K562 (cell line): ENCODE results near the gene CAPZA1. TPM values are rescaled to one million over a fixed set of nuclear protein-coding genes. Genes with fewer than 3 reads are reported as not detected.

Experiments used
- CUX1 ChIP-seq: fragments of 200-800 bp; sonication (Bioruptor generic); IDR thresholded peaks from 2 replicates; pipeline ENCODE4 v1.6.1; 2016; ENCODE audit warnings: missing genetic modification characterization, missing compliant biosample characterization
- E2F1 ChIP-seq: sonication (generic); formaldehyde crosslinking; IDR thresholded peaks from 2 replicates; pipeline ENCODE4 v1.8.1; 2023; ENCODE audit warnings: mild to moderate bottlenecking, missing genetic modification reagents, moderate library complexity
- ERF ChIP-seq: fragments of 450-650 bp; formaldehyde crosslinking; IDR thresholded peaks from 2 replicates; pipeline ENCODE4 v1.4.0; 2020; ENCODE audit warnings: mild to moderate bottlenecking, mixed read lengths
- ETS1 ChIP-seq: conservative IDR thresholded peaks from 2 replicates; pipeline ENCODE4 v1.6.1; 2011; ENCODE audit warnings: low read depth, mild to moderate bottlenecking, low read length; ENCODE audit not compliant: control insufficient read depth
- HMG20B ChIP-seq: fragments of 250-450 bp; sonication (Bioruptor Pico); IDR thresholded peaks from 2 replicates; pipeline ENCODE4 v1.5.0; 2021; ENCODE audit warnings: mild to moderate bottlenecking
- L3MBTL2 ChIP-seq: fragments of 450-650 bp; IDR thresholded peaks from 2 replicates; pipeline ENCODE4 v1.6.1; 2016; ENCODE audit warnings: mild to moderate bottlenecking, moderate library complexity
- MCM2 ChIP-seq: fragments of 450-650 bp; IDR thresholded peaks from 2 replicates; pipeline ENCODE4 v1.6.1; 2017; ENCODE audit warnings: low read depth, mild to moderate bottlenecking
- NEUROD1 ChIP-seq: fragments of 150-350 bp; IDR thresholded peaks from 2 replicates; pipeline ENCODE4 v1.6.1; 2014; ENCODE audit warnings: borderline replicate concordance, low read length, low read depth; ENCODE audit not compliant: partially characterized antibody
- RREB1 ChIP-seq: fragments of 250-450 bp; sonication (Bioruptor Pico); IDR thresholded peaks from 2 replicates; pipeline ENCODE4 v1.4.0; 2020
- SP1 ChIP-seq: sonication (generic); formaldehyde crosslinking; IDR thresholded peaks from 2 replicates; pipeline ENCODE4 v1.8.1; 2022; ENCODE audit warnings: mild to moderate bottlenecking, missing genetic modification reagents
- TBL1XR1 ChIP-seq, 2 experiments: IDR thresholded peaks; 2 replicates each; pipeline ENCODE4 v1.6.1; 2012; ENCODE audit warnings: improper control_type of control experiment in 2 of 2, low read length in 2 of 2, mild to moderate bottlenecking in 1 of 2
- TCF3 ChIP-seq: sonication (generic); formaldehyde crosslinking; IDR thresholded peaks from 2 replicates; pipeline ENCODE4 v1.4.0; 2020; ENCODE audit warnings: mild to moderate bottlenecking, missing genetic modification reagents
- TSC22D4 ChIP-seq: fragments of 450-650 bp; IDR thresholded peaks from 2 replicates; pipeline ENCODE4 v1.6.1; 2016; ENCODE audit warnings: missing genetic modification characterization, missing biosample characterization, control low read depth
- XRCC4 ChIP-seq: IDR thresholded peaks from one replicate; pipeline ENCODE4 v1.6.1; 2011; ENCODE audit not compliant: insufficient read depth, insufficient read length; ENCODE audit errors: extremely low read depth
- polyA plus RNA-seq, 8 experiments: library from polyadenylated mRNA; depleted of rRNA in 4 of 8; stranded (reverse) in 5 of 8; unstranded in 3 of 8; fragments of >200 nt; fragmentation: Nextera tagmentation in 2 of 8; fragmentation: Illumina TruSeq in 1 of 8; extraction: Ambion mirVana in 2 of 8; extraction: Trizol in 1 of 8; gene quantifications; 2 replicates each; pipeline versions ENCODE4 v1.2.1 to v1.2.3, GENCODE V29; 2011 to 2014; ENCODE audit warnings: inconsistent platforms in 1 of 8, missing spikeins in 1 of 8
- total RNA-seq, 7 experiments: library from RNA; depleted of rRNA in 6 of 7; stranded (reverse); fragments of >200 nt in 6 of 7; fragmentation: Illumina TruSeq in 2 of 7; extraction: Trizol in 2 of 7; gene quantifications; 2 replicates each; pipeline versions ENCODE4 v1.2.1 to v1.2.3, GENCODE V29; 2011 to 2021; ENCODE audit warnings: low replicate concordance in 1 of 7

The CAPZA1 gene
- total and polyA plus RNA-seq, 9 of the 15 experiments (the other 6 are each of a cell fraction or from before 2014, with no cell fraction given) = 237 to 1,020 (median 306) TPM

- peak; percentile 75; the same call in 1 of the 2 replicates for TF ChIP-seq RREB1 (CRISPR knock-in tag)
- TF ChIP-seq SP1 (CRISPR knock-in tag) = peak; percentile 90
- no peak for TF ChIP-seq TBL1XR1 (IDR thresholded peaks at IDR 0.05; ENCODE audit: low read length in 2 of 2)
- TF ChIP-seq ETS1 = no peak
- no peak for TF ChIP-seq TSC22D4
- TF ChIP-seq E2F1 (CRISPR knock-in tag) = peak; percentile 56; the same call in 1 of the 2 replicates
- no peak for TF ChIP-seq CUX1 (CRISPR knock-in tag)
- peak; percentile 58 for TF ChIP-seq L3MBTL2
- no peak for TF ChIP-seq XRCC4
- TF ChIP-seq TCF3 = peak; percentile 4; the same call in 1 of the 2 replicates
- TF ChIP-seq MCM2 = no peak
- no peak for TF ChIP-seq ERF
- no peak for TF ChIP-seq HMG20B (CRISPR knock-in tag)
- TF ChIP-seq NEUROD1 = no peak
Observed at GRCh38 chr1:112707221-112708001, 87.8 kb downstream of the CAPZA1 start (continued).
